ENCODE measurements around the gene GALNT13.
A peak's percentile ranks its signal among the peaks of the same experiment; 100 is the strongest.

Gene GALNT13

DNA sequence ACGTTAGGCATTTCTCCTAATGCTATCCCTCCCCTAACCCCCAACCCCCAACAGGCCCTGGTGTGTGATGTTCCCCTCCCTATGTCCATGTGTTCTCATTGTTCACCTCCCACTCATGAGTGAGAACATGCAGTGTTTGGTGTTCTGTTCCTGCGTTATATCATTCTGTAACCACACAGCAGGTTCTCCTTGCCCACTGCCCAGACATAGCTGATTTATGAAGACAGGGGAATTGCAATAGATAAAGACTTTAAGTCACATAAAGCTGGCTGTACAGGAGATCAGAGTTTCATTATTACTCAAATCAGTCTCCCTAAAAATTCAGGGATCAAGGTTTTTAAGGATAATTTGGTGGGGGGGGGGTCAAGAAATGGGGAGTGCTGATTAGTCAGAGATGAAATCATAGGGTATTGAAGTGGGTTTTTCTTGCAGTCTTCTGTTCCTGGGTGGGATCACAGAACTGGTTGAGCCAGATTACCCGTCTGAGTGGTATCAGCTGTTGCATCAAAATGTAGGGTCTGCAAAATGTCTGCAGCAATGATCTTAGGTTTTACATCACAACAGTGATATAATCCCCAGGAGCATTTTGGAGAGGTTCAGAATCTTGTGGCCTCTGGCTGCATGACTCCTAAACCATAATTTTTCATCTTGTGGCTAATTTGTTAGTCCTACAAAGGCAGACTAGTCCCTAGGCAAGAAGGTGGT, 434.7 kb downstream of the GALNT13 start:
- DNase-seq (ENCODE audit: low read depth): no peak

- DNase-seq (ENCODE audit: low read depth): no peak
These were observed 435.3 kb downstream of the GALNT13 start for GRCh38 chr2:154307007-154307406.

DNA sequence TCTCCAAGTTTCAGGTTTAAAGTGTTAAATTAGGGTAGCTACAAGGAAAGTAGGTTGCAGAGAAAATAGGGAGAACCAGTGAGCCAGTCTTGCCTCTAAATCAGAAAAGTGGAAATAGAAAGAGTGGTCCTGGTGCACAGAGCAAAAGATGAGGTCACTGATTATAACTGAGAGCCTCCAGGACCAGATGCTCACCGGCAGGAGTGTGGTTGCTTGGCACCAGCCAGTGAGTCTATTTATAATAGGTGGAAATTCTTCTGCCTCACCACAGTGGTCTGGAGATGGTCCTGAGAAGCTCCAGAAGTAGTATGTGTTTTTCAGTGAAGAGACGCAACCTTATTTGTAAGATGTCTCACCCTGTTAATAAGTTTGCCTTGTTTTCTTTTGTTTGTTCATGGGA, 452.9 kb downstream of the GALNT13 start:
- DNase-seq (ENCODE audit: low read depth): no peak

- DNase-seq (ENCODE audit: low read depth): no peak
These were observed 457.8 kb downstream of the GALNT13 start for GRCh38 chr2:154329510-154329909.

DNA sequence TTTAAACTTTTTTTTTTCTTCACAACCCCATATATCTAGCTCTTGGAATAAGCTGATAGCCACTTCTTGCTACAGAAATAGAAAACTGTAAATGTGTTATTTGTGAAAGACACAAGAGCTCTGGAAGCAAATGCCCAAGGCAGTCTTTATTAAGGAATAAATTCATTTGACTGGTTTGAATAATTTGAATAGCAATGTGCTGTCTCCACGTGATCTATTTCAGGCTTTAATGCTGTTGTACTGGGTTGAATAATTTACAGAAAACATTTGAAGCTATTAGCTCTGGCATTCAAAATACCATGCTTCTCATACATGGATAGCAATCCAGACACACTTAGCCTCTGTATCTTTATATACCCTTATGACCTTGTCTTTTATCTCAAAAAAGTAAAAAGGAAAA, 460.1 kb downstream of the GALNT13 start:
- no peak for DNase-seq (ENCODE audit: low read depth)

DNA sequence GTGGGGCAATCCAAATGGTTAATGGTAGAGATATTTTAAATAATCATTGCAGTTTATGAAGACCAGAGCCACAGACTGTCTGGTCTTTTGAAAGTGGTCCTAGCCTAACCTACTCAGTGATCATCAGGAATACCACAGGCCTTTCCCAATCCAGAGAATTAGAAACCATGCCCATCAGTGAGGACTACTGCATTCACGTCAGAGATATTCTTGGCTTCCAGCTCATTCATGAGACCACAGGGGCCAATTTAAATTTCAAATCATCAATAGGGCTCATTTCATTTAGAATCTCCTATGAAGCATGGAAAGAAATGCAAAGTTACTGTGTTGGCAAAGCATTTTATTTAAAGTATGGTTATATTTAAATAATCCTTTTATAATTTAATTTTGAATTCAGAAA, 464.5 kb downstream of the GALNT13 start:
- no peak for DNase-seq (ENCODE audit: low read depth)

DNA sequence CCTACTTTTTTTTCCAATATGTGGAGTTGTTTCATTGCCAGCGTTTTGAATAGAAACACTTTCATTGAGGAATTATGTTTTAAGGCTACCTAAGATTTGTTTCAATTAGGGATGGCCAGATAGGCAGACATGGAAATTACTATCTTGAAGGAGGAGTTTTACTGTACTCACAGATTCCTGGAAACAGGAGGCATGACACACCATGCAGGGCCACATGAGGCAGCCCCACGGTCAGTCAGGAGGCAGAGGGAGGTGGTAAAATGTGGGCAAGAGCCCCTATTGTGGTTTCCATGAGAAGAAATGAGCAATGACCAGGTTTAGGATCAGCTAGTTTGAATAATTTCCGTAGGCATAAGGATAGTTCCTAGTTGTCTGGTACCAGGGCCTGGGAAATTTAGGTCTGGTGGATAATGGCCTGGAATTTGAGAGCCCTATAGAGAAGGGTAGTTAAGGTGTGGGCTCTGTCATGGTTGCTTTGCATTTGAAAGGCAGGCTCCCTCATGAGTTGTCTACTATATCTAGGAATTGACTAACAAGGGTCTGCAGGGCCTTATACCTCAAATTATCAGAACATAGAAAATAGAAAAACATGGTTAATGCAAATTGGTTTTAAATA, 466.7 kb downstream of the GALNT13 start:
- DNase-seq (ENCODE audit: low read depth): no peak

DNA sequence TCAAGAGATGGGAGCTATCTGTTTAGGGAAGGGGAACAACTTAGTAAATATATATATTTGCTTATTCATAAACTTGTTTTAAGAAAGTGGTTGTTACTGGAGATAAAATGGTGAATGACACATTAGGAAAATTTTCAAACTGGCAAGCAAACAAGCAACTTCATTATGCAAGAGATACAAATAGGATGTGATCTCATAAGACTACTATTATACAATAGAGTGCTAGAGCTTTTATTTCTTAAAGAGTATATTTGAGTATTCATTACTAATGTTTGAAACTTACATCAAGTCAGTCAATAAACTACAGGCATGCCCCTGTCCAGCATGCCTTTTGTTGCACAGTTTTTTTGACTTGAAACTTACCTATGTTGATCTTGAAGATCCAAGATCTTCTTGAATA, 471.6 kb downstream of the GALNT13 start:
- DNase-seq (ENCODE audit: low read depth): no peak

GRCh38 chr2:154350911-154351310, 479.2 kb downstream of the GALNT13 start:
- no peak for DNase-seq (ENCODE audit: low read depth)

- DNase-seq (ENCODE audit: low read depth): no peak
These were observed 489.6 kb downstream of the GALNT13 start for GRCh38 chr2:154361276-154361675.

GRCh38 chr2:154368153-154368552, 496.4 kb downstream of the GALNT13 start:
- DNase-seq (ENCODE audit: low read depth): no peak

DNA sequence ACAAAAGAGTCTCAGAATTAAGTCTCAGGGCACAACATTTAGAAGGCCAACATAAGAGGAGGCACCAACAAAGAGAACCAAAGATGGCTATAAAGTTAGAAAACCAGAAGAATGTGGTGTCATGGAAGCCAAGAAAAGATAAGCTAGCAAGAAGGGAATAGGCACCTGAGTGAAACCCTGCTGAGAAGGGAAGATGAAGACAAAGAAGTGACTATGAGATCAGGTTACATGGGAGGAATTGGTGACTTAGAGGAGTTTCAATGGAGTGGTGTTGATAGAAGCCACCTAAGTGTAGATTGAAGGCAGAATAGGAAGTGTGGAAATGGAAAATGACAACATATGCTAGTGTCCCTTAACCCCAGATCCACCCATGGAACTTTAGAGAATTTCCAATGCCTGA, 499.2 kb downstream of the GALNT13 start:
- DNase-seq (ENCODE audit: low read depth): no peak

- DNase-seq (ENCODE audit: low read depth): no peak
These were observed 502.7 kb downstream of the GALNT13 start for GRCh38 chr2:154374416-154374815.

DNA sequence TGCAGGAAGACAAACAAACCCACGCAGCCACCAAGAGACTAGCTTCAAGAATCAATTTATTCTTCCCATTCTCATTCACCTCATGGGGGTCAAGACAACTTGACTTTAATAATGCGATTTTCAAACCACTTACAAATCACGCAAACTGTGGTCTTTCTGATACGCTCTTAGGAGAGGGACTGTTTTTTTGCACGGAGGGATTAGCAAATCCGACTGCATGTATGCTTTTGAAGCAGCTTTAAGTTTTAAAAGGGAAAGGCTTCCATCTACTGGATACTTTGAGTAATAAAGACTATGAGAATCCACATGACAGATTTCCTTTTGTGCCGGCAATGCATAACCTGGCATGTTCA, 503.8 kb downstream of the GALNT13 start:
- DNase-seq (ENCODE audit: low read depth): no peak

DNA sequence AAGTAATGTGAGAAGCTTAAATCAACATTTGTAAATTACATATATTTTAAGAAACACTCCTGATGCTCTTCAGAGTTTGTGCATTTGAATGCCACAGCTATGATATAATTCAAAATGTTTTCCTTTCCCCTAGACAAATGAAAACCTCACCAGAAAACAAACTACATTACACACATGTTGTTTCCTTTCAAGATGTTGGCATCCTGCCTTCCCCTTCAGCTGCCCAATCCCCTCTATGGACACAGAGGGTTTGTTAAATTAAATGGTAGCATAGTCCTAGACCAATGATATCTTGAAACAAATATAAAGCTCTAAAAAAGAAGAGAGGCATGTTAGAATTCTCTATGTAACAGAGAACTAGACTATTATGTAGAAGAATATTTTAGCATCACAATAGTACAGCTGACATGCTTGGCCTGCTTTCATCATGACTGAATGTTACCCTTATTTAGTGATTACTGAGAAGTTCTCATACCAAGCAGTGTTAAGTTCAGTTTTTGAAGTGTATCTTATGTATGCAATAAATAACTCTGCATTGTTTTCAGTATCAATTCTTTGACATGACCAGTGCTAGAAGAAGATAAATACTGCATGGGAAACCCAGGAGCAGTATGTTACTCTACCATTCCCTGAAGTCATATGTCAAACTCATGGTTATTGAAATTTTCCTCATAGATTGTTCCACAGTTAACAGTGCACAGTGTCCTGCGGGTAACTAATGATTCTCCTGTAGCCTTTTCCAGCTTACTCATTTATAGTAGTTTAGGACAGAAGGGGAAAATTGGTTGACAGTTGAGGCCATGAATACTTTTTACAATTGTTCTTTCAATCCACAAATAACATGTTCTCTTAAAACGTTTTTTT, 510.4 kb downstream of the GALNT13 start:
- DNase-seq (ENCODE audit: low read depth): no peak

GRCh38 chr2:154386186-154386585, 514.5 kb downstream of the GALNT13 start:
- DNase-seq (ENCODE audit: low read depth): peak; percentile 90

DNA sequence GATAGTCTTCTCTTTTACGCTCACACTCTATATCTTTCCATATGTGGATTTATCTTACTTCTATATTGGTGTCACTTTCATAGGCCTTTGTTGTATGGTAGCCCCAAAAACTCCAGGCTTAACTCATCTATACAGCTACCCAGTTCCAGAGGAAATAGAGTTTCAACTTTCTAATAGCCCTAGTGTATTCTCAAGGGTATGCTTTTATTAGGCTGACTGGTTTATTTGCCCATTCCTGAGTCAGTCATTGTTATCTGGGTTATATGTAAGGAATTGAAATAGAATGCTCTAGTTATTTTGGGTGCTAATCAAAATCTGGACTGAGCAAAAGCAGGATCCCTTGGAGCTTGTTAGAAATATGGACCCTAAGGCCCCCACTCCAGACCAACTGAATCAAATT, 519.3 kb downstream of the GALNT13 start:
- no peak for DNase-seq (ENCODE audit: low read depth)

DNA sequence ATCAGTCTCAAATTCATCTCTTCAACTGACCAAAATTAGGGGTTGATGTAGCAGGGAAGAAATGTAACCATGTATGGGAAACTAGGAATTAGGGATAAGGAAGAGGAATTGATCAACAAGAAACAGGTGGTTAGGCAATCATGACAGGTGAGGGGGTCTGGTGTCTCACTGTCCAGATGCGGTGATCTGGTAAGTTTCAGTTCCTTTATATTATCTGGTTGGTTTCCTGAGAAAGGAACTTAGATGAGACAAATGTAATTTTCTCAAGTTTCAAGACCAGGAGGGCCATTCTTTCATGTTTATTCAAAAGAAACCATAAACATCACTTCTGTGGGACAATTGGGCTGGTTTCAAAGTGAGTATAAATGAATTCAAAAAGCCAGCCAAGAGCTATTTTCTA, 520.5 kb downstream of the GALNT13 start:
- no peak for DNase-seq (ENCODE audit: low read depth)

DNA sequence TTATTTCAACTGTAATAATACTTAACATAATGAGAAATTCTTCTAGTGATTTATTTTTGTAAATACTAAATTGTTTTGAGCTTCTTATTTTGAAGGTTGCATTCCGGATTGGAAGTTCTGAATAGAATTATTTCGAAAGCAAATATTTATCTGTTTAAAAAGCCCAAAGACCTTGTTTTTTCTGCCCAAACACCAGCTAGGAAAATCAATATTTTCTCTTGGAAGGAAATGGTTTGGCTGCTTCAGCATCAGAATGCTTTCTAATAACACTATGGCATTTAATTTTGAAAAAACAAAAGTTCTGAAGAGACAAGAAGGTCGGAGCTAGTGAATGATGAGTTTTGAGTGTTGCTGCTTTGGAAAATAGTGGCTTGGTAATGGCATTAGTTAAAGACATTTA, 522.9 kb downstream of the GALNT13 start:
- no peak for DNase-seq (ENCODE audit: low read depth)

DNA sequence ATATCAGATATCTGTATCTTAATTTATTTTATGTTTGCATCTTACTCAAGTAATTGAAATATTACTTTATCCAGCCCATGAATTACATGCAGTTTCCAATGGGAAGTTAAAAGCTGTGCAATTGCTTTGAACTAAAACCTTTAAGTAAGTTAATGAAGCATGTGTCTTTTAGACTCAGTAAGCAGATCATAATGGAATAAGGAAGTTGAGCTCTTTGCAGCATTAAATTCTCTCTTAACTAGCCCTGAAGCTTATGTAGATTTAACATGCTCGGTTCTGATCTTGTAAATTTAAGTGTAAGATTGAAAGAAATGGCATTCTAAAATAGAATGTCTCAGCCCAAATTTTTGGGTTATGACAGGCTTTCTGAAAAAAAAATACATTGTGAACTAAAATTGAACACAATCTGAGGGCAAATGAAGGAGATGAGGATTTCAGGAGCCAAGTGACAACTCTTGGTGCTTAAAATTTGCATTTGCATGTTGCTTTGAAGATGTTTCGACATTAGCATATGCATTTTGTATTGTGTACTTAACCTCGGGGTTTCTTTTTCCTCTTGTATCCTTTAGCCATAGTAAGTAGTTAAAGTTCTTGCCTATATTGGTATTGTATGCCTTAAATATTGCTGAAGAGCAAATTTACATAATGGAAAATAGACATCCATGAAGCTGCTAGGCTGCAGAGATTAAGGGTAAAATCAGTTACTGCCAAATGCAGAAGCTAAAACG, 529.0 kb downstream of the GALNT13 start:
- no peak for DNase-seq (ENCODE audit: low read depth)

GRCh38 chr2:154402213-154402612, 530.5 kb downstream of the GALNT13 start:
- DNase-seq (ENCODE audit: low read depth): no peak

DNA sequence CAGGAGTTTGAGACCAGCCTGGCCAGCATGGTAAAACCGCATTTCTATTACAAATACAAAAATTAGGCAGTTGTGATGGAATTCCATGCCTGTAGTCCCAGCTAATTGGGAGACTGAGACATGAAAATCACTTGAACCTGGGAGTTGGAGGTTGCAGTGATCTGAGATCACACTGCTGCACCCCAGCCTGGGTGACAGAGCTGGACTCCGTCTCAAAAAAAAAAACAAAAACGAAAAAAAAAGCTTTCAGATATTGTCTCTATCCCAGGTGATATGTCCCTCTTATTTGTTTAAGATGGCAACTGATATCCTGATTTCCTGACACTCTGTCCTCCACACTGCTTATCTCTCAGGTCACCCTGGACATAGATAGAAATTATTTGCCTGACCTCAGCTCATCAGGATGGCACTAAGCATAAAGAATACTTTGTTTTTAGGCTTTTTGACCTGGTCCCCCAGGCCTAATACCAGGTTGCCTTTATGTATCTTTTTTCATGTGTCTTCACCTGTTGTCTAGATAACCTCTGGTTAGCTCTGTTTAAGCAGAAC, 531.6 kb downstream of the GALNT13 start:
- DNase-seq (ENCODE audit: low read depth): no peak
